Measurements from ENCODE around the gene BIRC6.

- no peak for TF ChIP-seq CTCF (IDR thresholded peaks at IDR 0.05)
- TF ChIP-seq HDAC2 (IDR thresholded peaks at IDR 0.05): no peak
- no peak for TF ChIP-seq USF2 (IDR thresholded peaks at IDR 0.05)
- no peak for TF ChIP-seq POLR2AphosphoS2 (conservative IDR thresholded peaks at IDR 0.05; ENCODE audit: low read length)
- no peak for TF ChIP-seq POLR2A (IDR thresholded peaks at IDR 0.05; ENCODE audit: low read length)
- TF ChIP-seq RCOR1 (IDR thresholded peaks at IDR 0.05; ENCODE audit: low read depth, low read length): no peak
- no peak for TF ChIP-seq MYC (IDR thresholded peaks at IDR 0.05; ENCODE audit: borderline replicate concordance, low read length)
- no peak for TF ChIP-seq ZSCAN20 (CRISPR knock-in tag; IDR thresholded peaks at IDR 0.05)
- TF ChIP-seq ZFP36 (IDR thresholded peaks at IDR 0.05; ENCODE audit: borderline replicate concordance, partially characterized antibody): no peak
- no peak for TF ChIP-seq JUNB (IDR thresholded peaks at IDR 0.05)
- no peak for TF ChIP-seq MAZ (IDR thresholded peaks at IDR 0.05; ENCODE audit: borderline replicate concordance, low read depth, low read length)
- no peak for TF ChIP-seq ZC3H11A (IDR thresholded peaks at IDR 0.05)
- no peak for TF ChIP-seq JUN (IDR thresholded peaks at IDR 0.05)
- TF ChIP-seq, protein P1, sequence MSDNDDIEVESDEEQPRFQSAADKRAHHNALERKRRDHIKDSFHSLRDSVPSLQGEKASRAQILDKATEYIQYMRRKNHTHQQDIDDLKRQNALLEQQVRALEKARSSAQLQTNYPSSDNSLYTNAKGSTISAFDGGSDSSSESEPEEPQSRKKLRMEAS (IDR thresholded peaks at IDR 0.05): no peak
Measured at GRCh38 chr2:32357318-32358110, 691 bp downstream of the BIRC6 start.
